Adipocyte (in vitro differentiated cells): ENCODE measurements around the gene GBF1.
"Not testable (repeated sequence)": the region's sequence is repeated elsewhere in the genome, so short reads cannot be mapped to it uniquely, and the experiment has no call there.

Experiments used
- DNase-seq: peaks from one replicate; pipeline ENCODE4 v3.0.0-alpha.2; 2015; ENCODE audit warnings: low read depth
- H3K27me3 ChIP-seq: replicated peaks from 2 replicates; pipeline ENCODE4 v1.7.0; 2013; ENCODE audit warnings: mild to moderate bottlenecking, low read length, moderate library complexity; ENCODE audit not compliant: control insufficient read depth, insufficient read depth
- H3K36me3 ChIP-seq: 2 replicates; pipeline ENCODE4 v1.7.0; 2013; ENCODE audit warnings: low read length, mild to moderate bottlenecking, moderate library complexity; ENCODE audit not compliant: control insufficient read depth, insufficient read depth, severe bottlenecking
- H3K4me1 ChIP-seq: 2 replicates; pipeline ENCODE4 v1.7.0; 2013; ENCODE audit warnings: mild to moderate bottlenecking, low read length, moderate library complexity; ENCODE audit not compliant: control insufficient read depth, insufficient read depth
- H3K4me3 ChIP-seq: 2 replicates; pipeline ENCODE4 v1.7.0; 2013; ENCODE audit warnings: mild to moderate bottlenecking, low read length, moderate library complexity
- H3K9ac ChIP-seq: 2 replicates; pipeline ENCODE4 v1.7.0; 2013; ENCODE audit warnings: mild to moderate bottlenecking, low read length, moderate library complexity
- H3K9me3 ChIP-seq: 2 replicates; pipeline ENCODE4 v1.7.0; 2013; ENCODE audit warnings: mild to moderate bottlenecking, low read length, moderate library complexity; ENCODE audit not compliant: control insufficient read depth

Gene GBF1

GRCh38 chr10:102308318-102308717, 63.0 kb downstream of the GBF1 start:
- H3K36me3 ChIP-seq, H3K9me3 ChIP-seq, H3K27me3 ChIP-seq, DNase-seq, H3K4me3 ChIP-seq, H3K9ac ChIP-seq: not testable (repeated sequence)
- peaks cover 29% of the 10 kb centered on the region for H3K4me1 ChIP-seq

DNA sequence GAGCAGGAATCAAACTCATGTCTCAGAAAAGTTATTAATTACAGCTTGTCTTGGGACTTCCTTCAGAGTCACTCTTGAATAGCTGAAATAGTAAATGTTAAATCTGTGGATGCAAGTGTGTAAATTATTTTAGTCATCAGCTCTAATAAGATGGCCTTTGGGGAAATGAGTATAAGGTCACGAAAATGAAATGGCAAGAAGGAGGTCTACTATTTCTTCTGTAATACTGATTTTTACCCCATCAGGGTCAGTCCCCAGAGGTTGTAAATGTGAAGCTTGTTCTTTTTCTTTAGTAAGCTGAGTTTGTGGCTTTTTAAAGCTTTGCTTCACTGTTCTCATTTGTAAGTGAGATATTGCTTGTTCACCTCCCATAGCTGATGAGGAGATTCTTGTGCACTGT, 63.9 kb downstream of the GBF1 start:
- peaks cover 31% of the 10 kb centered on the region for H3K4me1 ChIP-seq
- no peak overlapping the region for H3K4me3 ChIP-seq
- H3K36me3 ChIP-seq, result peaks cover 6% of the 10 kb centered on the region
- no peak overlapping the region for H3K9ac ChIP-seq
- no peaks in the 10 kb centered on the region for H3K9me3 ChIP-seq
- H3K27me3 ChIP-seq, result no peaks in the 10 kb centered on the region
- no peak for DNase-seq

- H3K27me3 ChIP-seq, result no peaks in the 10 kb centered on the region
- H3K4me3 ChIP-seq, result no peak overlapping the region
- no peak overlapping the region for H3K9ac ChIP-seq
- H3K36me3 ChIP-seq, result peaks cover 6% of the 10 kb centered on the region
- H3K4me1 ChIP-seq, result peaks cover 31% of the 10 kb centered on the region
- H3K9me3 ChIP-seq, result no peaks in the 10 kb centered on the region
- DNase-seq, result no peak
These were observed 64.6 kb downstream of the GBF1 start for GRCh38 chr10:102309916-102310315.

DNA sequence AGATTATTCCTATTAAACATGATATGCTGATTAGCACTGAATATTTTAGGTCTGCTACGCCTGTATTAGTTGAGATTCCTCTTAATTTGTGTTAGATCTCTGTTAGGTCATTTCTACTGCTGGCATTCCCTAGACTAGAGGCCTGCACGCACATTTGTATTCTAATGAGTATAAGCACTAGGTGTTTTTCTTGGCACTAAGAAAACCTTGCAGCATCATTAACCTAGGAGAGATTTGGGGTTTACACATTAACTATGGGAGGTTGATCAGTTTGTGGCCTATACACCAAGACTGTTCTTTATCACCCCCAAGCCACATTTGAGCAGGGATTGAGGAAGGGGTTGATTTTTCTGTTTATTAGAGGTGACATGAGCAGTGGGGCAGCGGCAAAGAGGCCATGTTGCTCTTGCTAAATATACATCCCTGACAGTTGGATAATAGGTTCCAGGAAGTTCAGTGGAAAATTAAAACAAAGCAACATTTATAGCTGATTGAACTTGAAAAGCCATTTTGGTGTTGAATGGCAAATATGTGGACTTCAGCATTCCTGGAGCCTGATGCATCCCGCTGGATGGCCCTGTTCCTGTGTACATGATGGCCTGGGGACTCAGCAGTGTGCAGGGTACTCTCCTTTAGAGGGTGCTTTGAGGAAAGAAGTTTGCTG, 65.2 kb downstream of the GBF1 start:
- H3K4me3 ChIP-seq, result no peak overlapping the region
- H3K36me3 ChIP-seq, result peaks cover 6% of the 10 kb centered on the region
- H3K4me1 ChIP-seq, result peaks cover 31% of the 10 kb centered on the region
- no peaks in the 10 kb centered on the region for H3K27me3 ChIP-seq
- H3K9ac ChIP-seq, result no peak overlapping the region
- H3K9me3 ChIP-seq, result no peaks in the 10 kb centered on the region
- DNase-seq, result peak; percentile 79

GRCh38 chr10:102311025-102311420, 65.7 kb downstream of the GBF1 start:
- Histone ChIP-seq H3K27me3 (no peaks in the 10 kb centered on the region), H3K4me1 (peaks cover 31% of the 10 kb centered on the region), H3K4me3 (no peak overlapping the region), H3K9me3 (no peaks in the 10 kb centered on the region), H3K9ac (no peak overlapping the region), H3K36me3 (peaks cover 6% of the 10 kb centered on the region)
- no peak for DNase-seq

GRCh38 chr10:102312683-102313082, 67.4 kb downstream of the GBF1 start:
- H3K9me3 ChIP-seq, result no peaks in the 10 kb centered on the region
- H3K36me3 ChIP-seq, result no peaks in the 10 kb centered on the region
- no peak overlapping the region for H3K4me3 ChIP-seq
- DNase-seq, result peak; percentile 28
- H3K4me1 ChIP-seq, result peaks cover 31% of the 10 kb centered on the region
- no peak overlapping the region for H3K9ac ChIP-seq
- H3K27me3 ChIP-seq, result no peaks in the 10 kb centered on the region

GRCh38 chr10:102313221-102313896, 68.0 kb downstream of the GBF1 start:
- no peak for DNase-seq
- Histone ChIP-seq H3K4me1 (peaks cover 31% of the 10 kb centered on the region), H3K27me3 (no peaks in the 10 kb centered on the region), H3K9me3 (no peaks in the 10 kb centered on the region), H3K9ac (no peak overlapping the region), H3K4me3 (no peak overlapping the region), H3K36me3 (no peaks in the 10 kb centered on the region)

- Histone ChIP-seq H3K27me3 (no peaks in the 10 kb centered on the region), H3K36me3 (no peaks in the 10 kb centered on the region), H3K9ac (no peak overlapping the region), H3K9me3 (no peaks in the 10 kb centered on the region), H3K4me3 (no peak overlapping the region), H3K4me1 (peaks cover 31% of the 10 kb centered on the region)
- no peak for DNase-seq
These were observed 69.5 kb downstream of the GBF1 start for GRCh38 chr10:102314801-102315200.

DNA sequence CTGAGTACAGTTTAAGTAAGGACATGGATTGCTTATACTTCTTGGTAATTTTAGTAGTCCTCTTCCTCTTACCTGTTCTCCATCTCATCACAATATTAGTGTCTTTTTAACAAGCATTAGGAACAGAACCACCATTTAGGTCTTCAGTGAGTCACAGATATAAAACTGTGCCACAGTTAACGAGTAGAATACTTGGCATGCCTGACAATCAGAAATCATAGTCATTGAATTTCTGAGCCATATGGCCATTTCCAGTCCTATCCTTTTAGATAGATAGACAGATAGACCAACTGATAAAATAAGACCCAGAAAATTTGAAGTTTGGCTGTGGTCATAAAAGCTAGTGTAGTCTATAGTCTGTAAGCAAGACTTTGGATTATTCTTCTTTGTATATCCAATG, 71.1 kb downstream of the GBF1 start:
- Histone ChIP-seq H3K4me1 (peaks cover 20% of the 10 kb centered on the region), H3K9me3 (no peaks in the 10 kb centered on the region), H3K9ac (no peak overlapping the region), H3K27me3 (no peaks in the 10 kb centered on the region), H3K36me3 (no peaks in the 10 kb centered on the region), H3K4me3 (no peak overlapping the region)
- DNase-seq, result no peak

- DNase-seq, result no peak
- Histone ChIP-seq H3K4me1 (peaks cover 5% of the 10 kb centered on the region), H3K9me3 (no peaks in the 10 kb centered on the region), H3K9ac (no peak overlapping the region), H3K36me3 (no peaks in the 10 kb centered on the region), H3K4me3 (no peak overlapping the region), H3K27me3 (no peaks in the 10 kb centered on the region)
These were observed 77.6 kb downstream of the GBF1 start for GRCh38 chr10:102322914-102323313.

DNA sequence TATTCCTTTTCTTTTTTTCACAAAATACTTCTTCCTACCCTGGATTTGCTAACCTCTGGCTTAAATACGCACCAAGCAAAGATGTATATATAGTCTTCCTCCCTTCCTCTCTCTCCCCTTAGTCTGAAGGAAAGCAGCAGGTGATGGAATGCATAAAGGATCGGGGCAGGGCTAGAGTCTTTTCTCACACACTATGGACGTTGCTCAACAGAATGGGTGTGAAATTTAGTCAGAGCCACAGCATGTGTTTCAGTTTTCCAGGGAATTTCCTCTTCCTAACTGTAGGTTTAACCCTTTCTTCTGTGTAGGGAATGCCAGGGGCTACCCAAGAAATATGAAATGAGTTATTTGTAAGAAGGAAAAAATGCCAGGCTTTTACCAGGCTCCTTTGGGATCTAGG, 78.7 kb downstream of the GBF1 start:
- DNase-seq, result peak; percentile 26
- Histone ChIP-seq H3K9me3 (no peaks in the 10 kb centered on the region), H3K4me1 (peaks cover 5% of the 10 kb centered on the region), H3K36me3 (peaks cover 1% of the 10 kb centered on the region), H3K9ac (no peak overlapping the region), H3K27me3 (no peaks in the 10 kb centered on the region), H3K4me3 (no peak overlapping the region)

DNA sequence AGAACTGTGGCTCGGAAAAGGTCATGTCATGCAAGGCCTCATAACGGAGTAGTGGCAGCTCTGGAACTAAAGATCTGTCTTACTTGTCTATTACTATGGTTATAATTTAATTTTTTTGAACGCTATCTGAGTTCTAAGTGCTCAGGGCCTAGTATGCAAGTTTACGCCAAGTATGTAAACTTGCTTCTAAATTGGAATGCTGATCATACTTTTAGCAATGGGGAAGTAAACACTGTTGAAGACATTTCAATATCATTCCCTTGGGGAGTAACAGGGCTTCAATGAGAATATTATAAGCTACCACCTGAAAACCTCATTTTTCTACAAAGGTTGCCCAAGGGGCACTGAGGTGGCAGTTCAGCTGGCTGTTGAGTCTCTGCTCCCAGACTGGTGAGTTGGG, 80.7 kb downstream of the GBF1 start:
- no peak for DNase-seq
- Histone ChIP-seq H3K4me1 (peaks cover 5% of the 10 kb centered on the region), H3K4me3 (no peak overlapping the region), H3K9me3 (no peaks in the 10 kb centered on the region), H3K9ac (no peak overlapping the region), H3K36me3 (peaks cover 3% of the 10 kb centered on the region), H3K27me3 (no peaks in the 10 kb centered on the region)
